Measurements from ENCODE around the gene FAM117A. TPM values are rescaled to one million over a fixed set of nuclear protein-coding genes. Genes with fewer than 3 reads are reported as not detected.

Gene FAM117A
- total RNA-seq, 1 donor: 1.1 TPM

DNA sequence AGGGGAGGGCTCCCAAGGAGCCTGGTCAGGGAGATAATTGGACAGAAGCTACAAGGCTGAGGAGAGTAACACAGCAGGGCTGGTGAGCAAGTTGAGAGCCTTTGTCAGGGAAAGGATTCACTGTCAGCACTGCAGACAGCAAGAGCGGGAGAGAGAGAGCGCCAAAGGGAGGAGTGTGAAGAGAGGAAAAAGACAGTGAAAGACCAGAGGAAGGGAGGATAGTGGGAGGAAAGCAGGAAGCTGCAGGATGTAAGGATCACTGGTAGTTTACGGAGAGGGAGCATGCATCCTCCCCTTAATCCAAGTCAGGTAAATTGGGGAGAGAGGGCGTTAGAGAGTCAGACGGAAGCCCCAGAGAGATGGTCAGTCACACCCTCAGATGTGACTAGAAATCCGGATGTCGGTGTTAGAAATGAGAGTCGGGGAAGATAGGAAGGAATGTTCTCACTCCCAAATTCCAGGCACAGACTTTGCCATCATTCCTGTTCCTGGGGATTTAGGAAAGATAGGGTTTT is 72.2 kb downstream of the FAM117A start:
- no peak overlapping the region for H3K4me3 ChIP-seq (ENCODE audit: low read depth, low read length)
- TF ChIP-seq, protein P1, sequence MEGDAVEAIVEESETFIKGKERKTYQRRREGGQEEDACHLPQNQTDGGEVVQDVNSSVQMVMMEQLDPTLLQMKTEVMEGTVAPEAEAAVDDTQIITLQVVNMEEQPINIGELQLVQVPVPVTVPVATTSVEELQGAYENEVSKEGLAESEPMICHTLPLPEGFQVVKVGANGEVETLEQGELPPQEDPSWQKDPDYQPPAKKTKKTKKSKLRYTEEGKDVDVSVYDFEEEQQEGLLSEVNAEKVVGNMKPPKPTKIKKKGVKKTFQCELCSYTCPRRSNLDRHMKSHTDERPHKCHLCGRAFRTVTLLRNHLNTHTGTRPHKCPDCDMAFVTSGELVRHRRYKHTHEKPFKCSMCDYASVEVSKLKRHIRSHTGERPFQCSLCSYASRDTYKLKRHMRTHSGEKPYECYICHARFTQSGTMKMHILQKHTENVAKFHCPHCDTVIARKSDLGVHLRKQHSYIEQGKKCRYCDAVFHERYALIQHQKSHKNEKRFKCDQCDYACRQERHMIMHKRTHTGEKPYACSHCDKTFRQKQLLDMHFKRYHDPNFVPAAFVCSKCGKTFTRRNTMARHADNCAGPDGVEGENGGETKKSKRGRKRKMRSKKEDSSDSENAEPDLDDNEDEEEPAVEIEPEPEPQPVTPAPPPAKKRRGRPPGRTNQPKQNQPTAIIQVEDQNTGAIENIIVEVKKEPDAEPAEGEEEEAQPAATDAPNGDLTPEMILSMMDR (IDR thresholded peaks at IDR 0.05; ENCODE audit: insufficient read depth, low read length): no peak
- no peak for DNase-seq (ENCODE audit: low read depth)

DNA sequence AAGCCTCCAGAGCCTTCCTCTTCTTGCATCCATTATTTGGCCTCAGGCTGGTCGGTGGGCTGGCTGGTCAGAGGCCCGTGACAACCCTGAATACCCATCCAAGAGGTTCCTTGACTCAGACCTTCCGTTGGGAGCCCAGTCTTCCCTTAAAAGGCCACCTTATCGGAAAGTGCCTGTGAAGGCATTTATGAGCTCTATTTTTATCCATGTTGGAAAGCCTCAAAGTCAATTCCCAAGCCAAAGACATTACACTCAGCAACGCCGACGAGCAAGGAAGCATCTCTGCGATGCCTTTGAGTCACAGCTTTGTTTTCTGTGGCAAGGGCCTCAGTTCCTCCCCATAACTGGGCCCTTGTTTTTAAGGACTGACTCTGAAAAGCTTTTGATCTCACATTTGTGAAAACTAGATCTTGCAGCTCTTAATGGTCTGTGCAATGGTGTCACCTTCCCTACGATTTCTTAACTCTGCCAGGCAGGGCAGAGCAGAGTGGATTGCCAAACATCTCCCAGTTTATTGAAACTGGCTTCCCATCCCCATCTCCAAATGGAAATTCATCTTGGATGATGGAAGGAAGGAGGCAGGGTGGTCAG is 72.8 kb downstream of the FAM117A start:
- no peak overlapping the region for H3K4me3 ChIP-seq (ENCODE audit: low read depth, low read length)
- TF ChIP-seq, protein P1 (IDR thresholded peaks at IDR 0.05; ENCODE audit: insufficient read depth, low read length): no peak
- peak; percentile 94 for DNase-seq (ENCODE audit: low read depth)

DNA sequence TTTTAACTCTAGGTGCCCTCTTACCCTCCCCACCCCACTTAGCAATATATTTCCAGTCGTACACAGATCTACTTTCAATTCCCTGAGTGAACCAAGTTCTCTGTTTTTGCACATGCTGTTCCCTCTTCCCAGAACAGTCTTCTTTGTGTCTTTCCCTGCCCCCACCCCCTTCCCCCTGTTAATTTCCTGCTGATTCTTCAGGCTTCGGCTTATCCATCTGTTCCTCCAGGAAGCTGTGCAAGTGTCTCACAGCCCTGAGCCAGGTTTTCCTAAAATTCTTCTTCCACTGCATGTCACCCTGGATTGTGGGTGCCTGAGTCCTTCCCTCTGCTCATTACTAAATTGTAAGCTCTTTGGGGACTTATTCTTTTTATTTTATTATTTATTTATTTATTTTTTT is 73.7 kb downstream of the FAM117A start:
- TF ChIP-seq, protein P1 (IDR thresholded peaks at IDR 0.05; ENCODE audit: insufficient read depth, low read length): no peak
- DNase-seq (ENCODE audit: low read depth): no peak
- H3K4me3 ChIP-seq (ENCODE audit: low read depth, low read length): no peak overlapping the region

DNA sequence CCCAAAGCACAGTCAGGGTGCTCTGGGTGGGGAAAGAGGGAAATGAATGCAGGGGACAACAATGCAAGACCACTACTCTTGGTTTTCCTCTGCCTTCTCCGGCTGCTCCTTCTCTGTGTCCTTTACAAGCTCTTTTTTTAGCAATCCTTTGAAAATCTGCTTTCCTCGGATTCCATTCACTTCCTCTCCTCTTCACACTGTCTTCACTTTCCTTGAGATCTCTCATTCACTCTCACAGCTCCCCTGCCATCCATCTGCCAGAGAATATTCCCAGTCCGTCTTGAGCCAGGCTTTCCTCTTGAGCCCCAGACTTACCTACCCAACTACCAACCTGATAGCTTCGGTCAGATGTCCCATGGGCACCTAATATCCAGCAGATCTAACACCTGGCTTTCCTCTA is 75.1 kb downstream of the FAM117A start:
- DNase-seq (ENCODE audit: low read depth): no peak
- H3K4me3 ChIP-seq (ENCODE audit: low read depth, low read length): no peak overlapping the region
- TF ChIP-seq, protein P1 (IDR thresholded peaks at IDR 0.05; ENCODE audit: insufficient read depth, low read length): no peak

DNA sequence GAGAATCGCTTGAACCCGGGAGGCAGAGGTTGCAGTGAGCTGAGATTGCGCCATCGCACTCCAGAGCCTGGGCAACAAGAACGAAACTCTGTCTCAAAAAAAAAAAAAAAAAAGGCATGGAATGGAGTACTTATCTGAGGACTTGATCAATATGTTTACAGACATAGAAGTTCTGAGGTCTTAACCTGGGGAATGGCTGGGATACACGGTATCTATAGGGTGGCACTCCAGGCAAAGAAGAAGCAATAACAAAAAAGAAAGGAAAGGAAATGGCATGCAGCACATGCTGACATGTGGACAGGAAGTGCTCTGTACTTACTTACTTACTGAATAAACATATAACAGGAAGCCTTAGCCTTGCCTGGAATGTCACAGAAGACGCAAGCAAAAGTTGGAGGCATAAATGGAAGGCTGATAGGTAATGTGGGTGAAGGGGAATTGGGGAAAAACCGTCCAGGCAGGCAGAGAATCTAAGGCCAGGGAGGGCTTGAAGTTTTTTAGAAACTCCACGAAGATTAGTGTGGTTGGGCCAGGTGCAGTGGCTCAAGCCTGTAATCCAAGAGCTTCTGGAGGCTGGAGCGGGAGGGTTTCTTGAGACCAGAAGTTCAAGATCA is 75.9 kb downstream of the FAM117A start:
- TF ChIP-seq, protein P1 (IDR thresholded peaks at IDR 0.05; ENCODE audit: insufficient read depth, low read length): no peak
- peak; percentile 42 for DNase-seq (ENCODE audit: low read depth)
- H3K4me3 ChIP-seq (ENCODE audit: low read depth, low read length): no peak overlapping the region

DNA sequence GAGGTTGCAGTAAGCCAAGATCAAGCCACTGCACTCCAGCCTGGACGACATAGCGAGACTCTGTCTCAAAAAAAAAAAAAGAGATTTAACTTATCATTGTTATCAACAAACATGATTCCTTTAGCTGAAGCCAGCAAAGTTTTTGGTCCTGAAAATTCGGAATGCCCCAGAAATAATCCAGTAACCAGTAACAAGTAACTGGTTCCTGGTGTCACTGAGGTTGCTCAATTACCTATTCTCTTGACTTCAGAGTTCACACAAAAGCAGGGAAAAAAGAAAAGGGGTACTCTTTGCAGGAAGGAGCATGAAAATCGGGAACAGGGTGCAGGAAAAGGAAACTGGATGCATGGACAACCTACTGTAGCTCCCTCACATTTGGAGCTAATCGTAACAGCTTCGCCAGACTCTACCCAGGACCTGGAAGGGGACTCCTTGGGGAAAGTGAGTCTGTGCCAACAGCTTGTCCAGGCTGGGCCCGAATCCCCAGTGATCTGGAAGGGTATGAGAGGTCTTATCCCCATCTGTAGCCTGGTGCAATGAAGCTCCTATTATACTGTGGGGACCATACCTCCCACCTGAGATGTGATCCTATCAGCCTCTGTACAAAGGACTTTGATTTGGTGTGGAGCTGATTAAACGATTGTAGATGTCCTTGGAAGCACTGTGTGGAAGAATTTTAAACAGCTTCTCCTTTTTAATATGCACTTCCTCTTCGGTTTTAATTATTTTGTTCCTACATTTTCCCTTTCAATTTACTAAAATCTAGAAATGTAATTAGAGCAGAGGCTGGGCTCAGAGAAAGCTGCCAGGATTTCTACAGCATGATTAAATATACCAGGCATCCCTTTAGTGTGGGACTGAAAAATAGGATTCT is 82.6 kb downstream of the FAM117A start:
- no peak for DNase-seq (ENCODE audit: low read depth)
- TF ChIP-seq, protein P1 (IDR thresholded peaks at IDR 0.05; ENCODE audit: insufficient read depth, low read length): no peak
- H3K4me3 ChIP-seq (ENCODE audit: low read depth, low read length): no peak overlapping the region

Measured in fibroblast of the aortic adventitia (primary cell).